Measurements from ENCODE around the gene DPP9. TPM values are rescaled to one million over a fixed set of nuclear protein-coding genes. Genes with fewer than 3 reads are reported as not detected.
A peak's percentile ranks its signal among the peaks of the same experiment; 100 is the strongest.

DPP9 gene
- total and polyA plus RNA-seq, 7 experiments from 2014 or later: 16.4 to 90.7 (median 80.1) TPM

- Histone ChIP-seq H3K27me3 (ENCODE audit: control insufficient read depth in 2 of 2, insufficient read depth in 2 of 2, low read length in 2 of 2) (no peaks in the 10 kb centered on the region), H3K4me1 (ENCODE audit: control insufficient read depth in 2 of 2, insufficient read depth in 2 of 2, low read length in 2 of 2) (peaks cover 0 to 7% of the 10 kb centered on the region in 2 donors), H3K36me3 (ENCODE audit: control insufficient read depth in 2 of 3, insufficient read depth in 3 of 3, low read length in 3 of 3) (peaks cover 0 to 82% (median 15%) of the 10 kb centered on the region in 3 experiments), H3K27ac (ENCODE audit: low read depth, low read length) (no peak overlapping the region), H3K9me3 (ENCODE audit: control insufficient read depth in 2 of 3, low read length in 3 of 3) (no peaks in the 10 kb centered on the region), H3K4me3 (ENCODE audit: low read length) (no peak overlapping the region)
- H3K9me3 Mint-ChIP-seq: peaks cover 0 to 1% (median 0%) of the 10 kb centered on the region in 11 donors
- ChIA-PET POLR2A (no interaction called here), CTCF (no interaction called here)
- no peak for DNase-seq
- peaks cover 5 to 13% (median 6%) of the 10 kb centered on the region in 7 donors for H3K4me1 Mint-ChIP-seq
- intact Hi-C loops (cut with micrococcal nuclease): no loop called here
- ATAC-seq: no peak
- H3K4me3 Mint-ChIP-seq: no peak overlapping the region
- no peak overlapping the region for H3K27ac Mint-ChIP-seq
- H3K27me3 Mint-ChIP-seq: no peaks in the 10 kb centered on the region
- H3K36me3 Mint-ChIP-seq: peaks cover 5 to 46% (median 13%) of the 10 kb centered on the region in 5 donors
Measured at GRCh38 chr19:4713384-4713951, 10.2 kb downstream of the DPP9 start.

GRCh38 chr19:4712771-4713170 is 10.9 kb downstream of the DPP9 start:
- ChIA-PET POLR2A (no interaction called here), CTCF (no interaction called here)
- H3K36me3 ChIP-seq (ENCODE audit: control insufficient read depth in 2 of 3, insufficient read depth in 3 of 3, low read length in 3 of 3): peaks cover 0 to 75% (median 10%) of the 10 kb centered on the region in 3 experiments
- Mint-ChIP-seq H3K27me3 (no peaks in the 10 kb centered on the region), H3K4me3 (no peak overlapping the region), H3K9me3 (peaks cover 0 to 1% (median 0%) of the 10 kb centered on the region in 11 donors), H3K4me1 (peaks cover 5 to 17% (median 8%) of the 10 kb centered on the region in 7 donors), H3K27ac (no peak overlapping the region), H3K36me3 (peaks cover 5 to 46% (median 14%) of the 10 kb centered on the region in 5 donors)
- no peaks in the 10 kb centered on the region for H3K9me3 ChIP-seq (ENCODE audit: control insufficient read depth in 2 of 3, low read length in 3 of 3)
- intact Hi-C loops (cut with micrococcal nuclease): no loop called here
- H3K4me1 ChIP-seq (ENCODE audit: control insufficient read depth in 2 of 2, insufficient read depth in 2 of 2, low read length in 2 of 2): peaks cover 0 to 7% of the 10 kb centered on the region in 2 donors
- H3K27me3 ChIP-seq (ENCODE audit: control insufficient read depth in 2 of 2, insufficient read depth in 2 of 2, low read length in 2 of 2): no peaks in the 10 kb centered on the region
- no peak overlapping the region for H3K27ac ChIP-seq (ENCODE audit: low read depth, low read length)
- H3K4me3 ChIP-seq (ENCODE audit: low read length): no peak overlapping the region
- DNase-seq: no peak
- no peak for ATAC-seq

GRCh38 chr19:4711211-4711610 is 12.4 kb downstream of the DPP9 start:
- ATAC-seq: no peak
- H3K4me1 Mint-ChIP-seq: peaks cover 5 to 16% (median 8%) of the 10 kb centered on the region in 7 donors
- no peak overlapping the region for H3K4me3 Mint-ChIP-seq
- H3K36me3 Mint-ChIP-seq: peaks cover 5 to 48% (median 14%) of the 10 kb centered on the region in 5 donors
- H3K27ac ChIP-seq (ENCODE audit: low read depth, low read length): no peak overlapping the region
- ChIA-PET CTCF (interaction anchor here (0.7 to 0.8 kb wide), 2 partner anchors 10 to 141 kb away, joined by 3 read pairs; no protein-coding TSS in a partner anchor), POLR2A (no interaction called here)
- intact Hi-C loops (cut with micrococcal nuclease): no loop called here
- no peak overlapping the region for H3K4me3 ChIP-seq (ENCODE audit: low read length)
- peaks cover 0 to 7% of the 10 kb centered on the region in 2 donors for H3K4me1 ChIP-seq (ENCODE audit: control insufficient read depth in 2 of 2, insufficient read depth in 2 of 2, low read length in 2 of 2)
- no peaks in the 10 kb centered on the region for H3K27me3 ChIP-seq (ENCODE audit: control insufficient read depth in 2 of 2, insufficient read depth in 2 of 2, low read length in 2 of 2)
- H3K9me3 ChIP-seq (ENCODE audit: control insufficient read depth in 2 of 3, low read length in 3 of 3): no peaks in the 10 kb centered on the region
- no peaks in the 10 kb centered on the region for H3K27me3 Mint-ChIP-seq
- H3K36me3 ChIP-seq (ENCODE audit: control insufficient read depth in 2 of 3, insufficient read depth in 3 of 3, low read length in 3 of 3): peaks cover 0 to 70% (median 0%) of the 10 kb centered on the region in 3 experiments
- H3K9me3 Mint-ChIP-seq: peaks cover 0 to 1% (median 0%) of the 10 kb centered on the region in 11 donors
- no peak for DNase-seq
- no peak overlapping the region for H3K27ac Mint-ChIP-seq

- Mint-ChIP-seq H3K9me3 (no peaks in the 10 kb centered on the region), H3K27ac (no peak overlapping the region), H3K27me3 (no peaks in the 10 kb centered on the region), H3K4me3 (no peak overlapping the region), H3K4me1 (peaks cover 5 to 12% (median 8%) of the 10 kb centered on the region in 7 donors), H3K36me3 (peaks cover 5 to 38% (median 14%) of the 10 kb centered on the region in 5 donors)
- no peak overlapping the region for H3K27ac ChIP-seq (ENCODE audit: low read depth, low read length)
- ChIA-PET POLR2A (no interaction called here), CTCF (no interaction called here)
- DNase-seq (no peak), ATAC-seq (no peak)
- H3K27me3 ChIP-seq (ENCODE audit: control insufficient read depth in 2 of 2, insufficient read depth in 2 of 2, low read length in 2 of 2): no peaks in the 10 kb centered on the region
- peaks cover 0 to 70% (median 0%) of the 10 kb centered on the region in 3 experiments for H3K36me3 ChIP-seq (ENCODE audit: control insufficient read depth in 2 of 3, insufficient read depth in 3 of 3, low read length in 3 of 3)
- intact Hi-C loops (cut with micrococcal nuclease): no loop called here
- no peaks in the 10 kb centered on the region for H3K9me3 ChIP-seq (ENCODE audit: control insufficient read depth in 2 of 3, low read length in 3 of 3)
- H3K4me3 ChIP-seq (ENCODE audit: low read length): no peak overlapping the region
- H3K4me1 ChIP-seq (ENCODE audit: control insufficient read depth in 2 of 2, insufficient read depth in 2 of 2, low read length in 2 of 2): peaks cover 0 to 7% of the 10 kb centered on the region in 2 donors
Measured at GRCh38 chr19:4710281-4710600, 13.4 kb downstream of the DPP9 start.

GRCh38 chr19:4709440-4710280 is 14.0 kb downstream of the DPP9 start:
- H3K9me3 Mint-ChIP-seq: no peaks in the 10 kb centered on the region
- H3K9me3 ChIP-seq (ENCODE audit: control insufficient read depth in 2 of 3, low read length in 3 of 3): no peaks in the 10 kb centered on the region
- H3K27ac ChIP-seq (ENCODE audit: low read depth, low read length): no peak overlapping the region
- POLR2A ChIA-PET: no interaction called here
- intact Hi-C loops (cut with micrococcal nuclease): no loop called here
- H3K36me3 ChIP-seq (ENCODE audit: control insufficient read depth in 2 of 3, insufficient read depth in 3 of 3, low read length in 3 of 3): peaks cover 0 to 73% (median 4%) of the 10 kb centered on the region in 3 experiments
- H3K27ac Mint-ChIP-seq: peak overlapping the region in 4 of 9 donors; percentile 7 to 71 (median 46)
- peaks cover 2 to 12% (median 6%) of the 10 kb centered on the region in 7 donors for H3K4me1 Mint-ChIP-seq
- H3K27me3 Mint-ChIP-seq: no peaks in the 10 kb centered on the region
- CTCF ChIA-PET: no interaction called here
- DNase-seq (no peak), ATAC-seq (peak; percentile 53)
- H3K27me3 ChIP-seq (ENCODE audit: control insufficient read depth in 2 of 2, insufficient read depth in 2 of 2, low read length in 2 of 2): no peaks in the 10 kb centered on the region
- H3K4me1 ChIP-seq (ENCODE audit: control insufficient read depth in 2 of 2, insufficient read depth in 2 of 2, low read length in 2 of 2): peaks cover 0 to 7% of the 10 kb centered on the region in 2 donors
- H3K4me3 Mint-ChIP-seq: peak overlapping the region in 1 of 10 donors; percentile 43
- H3K4me3 ChIP-seq (ENCODE audit: low read length): no peak overlapping the region
- H3K36me3 Mint-ChIP-seq: peaks cover 4 to 33% (median 13%) of the 10 kb centered on the region in 5 donors

GRCh38 chr19:4707956-4708650 is 15.5 kb downstream of the DPP9 start:
- Mint-ChIP-seq H3K27me3 (no peaks in the 10 kb centered on the region), H3K9me3 (no peaks in the 10 kb centered on the region), H3K36me3 (peaks cover 0 to 34% (median 9%) of the 10 kb centered on the region in 5 donors), H3K4me3 (no peak overlapping the region), H3K4me1 (peaks cover 0 to 12% (median 6%) of the 10 kb centered on the region in 7 donors), H3K27ac (peak overlapping the region in 2 of 9 donors; percentile 39 to 40)
- H3K4me1 ChIP-seq (ENCODE audit: control insufficient read depth in 2 of 2, insufficient read depth in 2 of 2, low read length in 2 of 2): peaks cover 0 to 7% of the 10 kb centered on the region in 2 donors
- DNase-seq (no peak), ATAC-seq (no peak)
- intact Hi-C loops (cut with micrococcal nuclease): no loop called here
- no peaks in the 10 kb centered on the region for H3K27me3 ChIP-seq (ENCODE audit: control insufficient read depth in 2 of 2, insufficient read depth in 2 of 2, low read length in 2 of 2)
- no peak overlapping the region for H3K4me3 ChIP-seq (ENCODE audit: low read length)
- H3K27ac ChIP-seq (ENCODE audit: low read depth, low read length): no peak overlapping the region
- POLR2A ChIA-PET: interaction anchor here (1.4 kb wide), 1 partner anchor 14 kb away, joined by 3 read pairs; no protein-coding TSS in a partner anchor
- CTCF ChIA-PET: no interaction called here
- peaks cover 0 to 73% (median 4%) of the 10 kb centered on the region in 3 experiments for H3K36me3 ChIP-seq (ENCODE audit: control insufficient read depth in 2 of 3, insufficient read depth in 3 of 3, low read length in 3 of 3)
- H3K9me3 ChIP-seq (ENCODE audit: control insufficient read depth in 2 of 3, low read length in 3 of 3): no peaks in the 10 kb centered on the region

Data from naive thymus-derived CD4-positive, alpha-beta T cell (primary cell).